HEK293 (cell line): ENCODE results near the gene GPX8.
A peak's percentile ranks its signal among the peaks of the same experiment; 100 is the strongest.

Experiments
- BCL11B ChIP-seq: fragments of 450-650 bp; formaldehyde crosslinking; IDR thresholded peaks from 2 replicates; pipeline ENCODE4 v1.5.1; 2016; ENCODE audit warnings: low read depth, missing biosample characterization, missing genetic modification characterization
- GLI2 ChIP-seq: fragments of 450-650 bp; formaldehyde crosslinking; IDR thresholded peaks from 2 replicates; pipeline ENCODE4; 2017; ENCODE audit warnings: missing biosample characterization, missing genetic modification characterization, low read depth, borderline replicate concordance
- HOXA7 ChIP-seq: sonication (generic); formaldehyde crosslinking; IDR thresholded peaks from 2 replicates; pipeline ENCODE4 v1.8.1; 2022; ENCODE audit warnings: missing genetic modification reagents, borderline replicate concordance
- MYNN ChIP-seq: fragments of 450-650 bp; formaldehyde crosslinking; IDR thresholded peaks from 2 replicates; pipeline ENCODE4 v1.5.1; 2016; ENCODE audit warnings: missing biosample characterization, missing genetic modification characterization, borderline replicate concordance
- PRDM1 ChIP-seq: fragments of 450-650 bp; formaldehyde crosslinking; IDR thresholded peaks from 2 replicates; pipeline ENCODE4; 2016; ENCODE audit warnings: missing biosample characterization, missing genetic modification characterization
- SCRT2 ChIP-seq: fragments of 450-650 bp; formaldehyde crosslinking; IDR thresholded peaks from 2 replicates; pipeline ENCODE4 v1.5.1; 2016; ENCODE audit warnings: missing biosample characterization, missing genetic modification characterization
- SP3 ChIP-seq: fragments of 450-650 bp; formaldehyde crosslinking; IDR thresholded peaks from 2 replicates; pipeline ENCODE4 v1.5.1; 2016; ENCODE audit warnings: missing biosample characterization, missing genetic modification characterization
- SP7 ChIP-seq: fragments of 450-650 bp; formaldehyde crosslinking; IDR thresholded peaks from 2 replicates; pipeline ENCODE4 v1.5.1; 2016; ENCODE audit warnings: missing biosample characterization, missing genetic modification characterization
- ZBTB17 ChIP-seq: fragments of 450-650 bp; formaldehyde crosslinking; IDR thresholded peaks from 2 replicates; pipeline ENCODE4 v1.5.1; 2016; ENCODE audit warnings: missing biosample characterization, missing genetic modification characterization
- ZNF10 ChIP-seq: fragments of 450-650 bp; formaldehyde crosslinking; IDR thresholded peaks from 2 replicates; pipeline ENCODE4 v1.5.1; 2017; ENCODE audit warnings: missing biosample characterization, missing genetic modification characterization
- ZNF157 ChIP-seq: fragments of 450-650 bp; formaldehyde crosslinking; IDR thresholded peaks from 2 replicates; pipeline ENCODE4 v1.5.1; 2016; ENCODE audit warnings: missing biosample characterization, missing genetic modification characterization
- ZNF174 ChIP-seq: fragments of 450-650 bp; formaldehyde crosslinking; IDR thresholded peaks from 2 replicates; pipeline ENCODE4 v1.5.0; 2017; ENCODE audit warnings: missing biosample characterization, mild to moderate bottlenecking, missing genetic modification characterization
- ZNF184 ChIP-seq: fragments of 450-650 bp; IDR thresholded peaks from 2 replicates; pipeline ENCODE4 v1.5.1; 2018; ENCODE audit warnings: missing biosample characterization, mild to moderate bottlenecking, missing genetic modification characterization
- ZNF248 ChIP-seq: fragments of 450-650 bp; formaldehyde crosslinking; IDR thresholded peaks from 2 replicates; pipeline ENCODE4 v1.5.1; 2017; ENCODE audit warnings: missing biosample characterization, missing genetic modification characterization
- ZNF416 ChIP-seq: fragments of 450-650 bp; formaldehyde crosslinking; IDR thresholded peaks from 2 replicates; pipeline ENCODE4 v1.5.1; 2016; ENCODE audit warnings: missing biosample characterization, missing genetic modification characterization
- ZNF48 ChIP-seq: fragments of 450-650 bp; formaldehyde crosslinking; IDR thresholded peaks from 2 replicates; pipeline ENCODE4 v1.5.1; 2016; ENCODE audit warnings: missing biosample characterization, missing genetic modification characterization
- ZNF629 ChIP-seq: fragments of 450-650 bp; formaldehyde crosslinking; IDR thresholded peaks from 2 replicates; pipeline ENCODE4 v1.5.1; 2017; ENCODE audit warnings: missing biosample characterization, missing genetic modification characterization
- ZNF677 ChIP-seq: fragments of 450-650 bp; IDR thresholded peaks from 2 replicates; pipeline ENCODE4 v1.5.0; 2018; ENCODE audit warnings: missing biosample characterization, mild to moderate bottlenecking, missing genetic modification characterization, moderate library complexity
- ZNF785 ChIP-seq: fragments of 450-650 bp; formaldehyde crosslinking; IDR thresholded peaks from 2 replicates; pipeline ENCODE4 v1.5.1; 2016; ENCODE audit warnings: missing biosample characterization, missing genetic modification characterization
- ZNF791 ChIP-seq: fragments of 450-650 bp; formaldehyde crosslinking; IDR thresholded peaks from 2 replicates; pipeline ENCODE4 v1.5.1; 2016; ENCODE audit warnings: missing biosample characterization, missing genetic modification characterization
- TF ChIP-seq, protein P1 (sequence below): fragments of 450-650 bp; formaldehyde crosslinking; IDR thresholded peaks from 2 replicates; pipeline ENCODE4 v1.5.1; 2016; ENCODE audit warnings: missing biosample characterization, missing genetic modification characterization
- TF ChIP-seq, protein P2 (sequence below): sonication (generic); formaldehyde crosslinking; IDR thresholded peaks from 2 replicates; pipeline ENCODE4 v1.8.1; 2022; ENCODE audit warnings: mild to moderate bottlenecking, moderate library complexity, missing genetic modification reagents
- TF ChIP-seq, protein P3 (sequence below): fragments of 450-650 bp; formaldehyde crosslinking; IDR thresholded peaks from 2 replicates; pipeline ENCODE4 v1.5.1; 2016; ENCODE audit warnings: missing biosample characterization, missing genetic modification characterization
- TF ChIP-seq, protein P4 (sequence below): fragments of 450-650 bp; formaldehyde crosslinking; IDR thresholded peaks from 2 replicates; pipeline ENCODE4 v1.5.1; 2016; ENCODE audit warnings: missing biosample characterization, missing genetic modification characterization
- TF ChIP-seq, protein P5 (sequence below): fragments of 450-650 bp; formaldehyde crosslinking; IDR thresholded peaks from 2 replicates; pipeline ENCODE4 v1.5.1; 2016; ENCODE audit warnings: missing biosample characterization, missing genetic modification characterization
- TF ChIP-seq, protein P6 (sequence below): fragments of 450-650 bp; formaldehyde crosslinking; IDR thresholded peaks from 2 replicates; pipeline ENCODE4 v1.5.1; 2016; ENCODE audit warnings: missing biosample characterization, missing genetic modification characterization
- TF ChIP-seq, protein P7 (sequence below): fragments of 450-650 bp; formaldehyde crosslinking; IDR thresholded peaks from 2 replicates; pipeline ENCODE4 v1.5.1; 2016; ENCODE audit warnings: missing biosample characterization, missing genetic modification characterization

The GPX8 gene

DNA sequence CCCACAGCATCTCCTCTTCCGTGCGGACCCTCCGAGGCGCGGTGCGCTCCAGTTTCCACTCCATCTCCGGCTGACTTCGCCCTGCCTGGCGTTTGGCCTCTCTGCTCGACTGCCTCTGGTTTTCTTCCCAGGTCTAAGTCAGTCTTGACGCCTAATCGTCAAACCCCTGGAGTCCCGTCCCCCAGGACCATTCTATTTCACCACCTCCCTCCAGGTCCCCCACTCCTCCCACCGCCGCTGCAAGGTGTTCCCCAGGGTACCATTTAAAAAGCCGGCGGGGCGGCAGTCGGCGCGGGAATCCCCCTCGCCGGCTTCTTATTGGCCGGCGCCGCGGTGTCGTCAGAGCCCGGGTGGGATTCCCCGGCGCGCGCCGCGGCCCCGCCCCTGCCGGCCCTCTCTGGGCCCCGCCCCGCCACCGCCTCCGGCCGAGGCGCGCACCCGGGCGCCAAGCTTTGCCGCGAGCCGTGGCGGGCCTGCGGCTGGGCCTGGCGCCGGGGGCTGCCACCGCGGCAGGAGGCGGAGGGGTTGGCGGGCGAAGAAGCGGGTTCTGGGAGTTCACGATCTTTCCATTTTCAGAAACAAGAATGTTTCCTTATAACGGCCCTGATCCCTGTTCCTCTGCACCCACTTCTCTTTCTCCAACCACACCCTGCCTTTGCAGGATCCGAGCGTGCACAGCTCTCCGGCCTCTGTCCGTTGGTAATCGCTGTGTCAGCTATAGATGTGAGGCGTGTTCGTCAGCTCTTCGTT, 13.1 kb downstream of the GPX8 start, which contains the start of gene CDC20B (continued):
- TF ChIP-seq, protein P1, sequence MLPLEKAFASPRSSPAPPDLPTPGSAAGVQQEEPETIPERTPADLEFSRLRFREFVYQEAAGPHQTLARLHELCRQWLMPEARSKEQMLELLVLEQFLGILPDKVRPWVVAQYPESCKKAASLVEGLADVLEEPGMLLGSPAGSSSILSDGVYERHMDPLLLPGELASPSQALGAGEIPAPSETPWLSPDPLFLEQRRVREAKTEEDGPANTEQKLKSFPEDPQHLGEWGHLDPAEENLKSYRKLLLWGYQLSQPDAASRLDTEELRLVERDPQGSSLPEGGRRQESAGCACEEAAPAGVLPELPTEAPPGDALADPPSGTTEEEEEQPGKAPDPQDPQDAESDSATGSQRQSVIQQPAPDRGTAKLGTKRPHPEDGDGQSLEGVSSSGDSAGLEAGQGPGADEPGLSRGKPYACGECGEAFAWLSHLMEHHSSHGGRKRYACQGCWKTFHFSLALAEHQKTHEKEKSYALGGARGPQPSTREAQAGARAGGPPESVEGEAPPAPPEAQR (tag by site-specific recombination): no peak
- no peak for TF ChIP-seq ZNF248 (tag by site-specific recombination)
- TF ChIP-seq GLI2 (tag by site-specific recombination): no peak
- TF ChIP-seq ZNF10 (tag by site-specific recombination): no peak
- TF ChIP-seq BCL11B (tag by site-specific recombination): no peak
- TF ChIP-seq ZNF629 (tag by site-specific recombination): peak; percentile 74
- TF ChIP-seq, protein P2, sequence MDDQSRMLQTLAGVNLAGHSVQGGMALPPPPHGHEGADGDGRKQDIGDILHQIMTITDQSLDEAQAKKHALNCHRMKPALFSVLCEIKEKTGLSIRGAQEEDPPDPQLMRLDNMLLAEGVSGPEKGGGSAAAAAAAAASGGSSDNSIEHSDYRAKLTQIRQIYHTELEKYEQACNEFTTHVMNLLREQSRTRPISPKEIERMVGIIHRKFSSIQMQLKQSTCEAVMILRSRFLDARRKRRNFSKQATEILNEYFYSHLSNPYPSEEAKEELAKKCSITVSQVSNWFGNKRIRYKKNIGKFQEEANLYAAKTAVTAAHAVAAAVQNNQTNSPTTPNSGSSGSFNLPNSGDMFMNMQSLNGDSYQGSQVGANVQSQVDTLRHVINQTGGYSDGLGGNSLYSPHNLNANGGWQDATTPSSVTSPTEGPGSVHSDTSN (CRISPR knock-in tag): no peak
- TF ChIP-seq ZNF416 (tag by site-specific recombination): no peak
- no peak for TF ChIP-seq ZNF48 (tag by site-specific recombination)
- TF ChIP-seq SP7 (tag by site-specific recombination): no peak; the same call in 1 of the 2 replicates
- TF ChIP-seq SCRT2 (tag by site-specific recombination): no peak
- TF ChIP-seq, protein P3, sequence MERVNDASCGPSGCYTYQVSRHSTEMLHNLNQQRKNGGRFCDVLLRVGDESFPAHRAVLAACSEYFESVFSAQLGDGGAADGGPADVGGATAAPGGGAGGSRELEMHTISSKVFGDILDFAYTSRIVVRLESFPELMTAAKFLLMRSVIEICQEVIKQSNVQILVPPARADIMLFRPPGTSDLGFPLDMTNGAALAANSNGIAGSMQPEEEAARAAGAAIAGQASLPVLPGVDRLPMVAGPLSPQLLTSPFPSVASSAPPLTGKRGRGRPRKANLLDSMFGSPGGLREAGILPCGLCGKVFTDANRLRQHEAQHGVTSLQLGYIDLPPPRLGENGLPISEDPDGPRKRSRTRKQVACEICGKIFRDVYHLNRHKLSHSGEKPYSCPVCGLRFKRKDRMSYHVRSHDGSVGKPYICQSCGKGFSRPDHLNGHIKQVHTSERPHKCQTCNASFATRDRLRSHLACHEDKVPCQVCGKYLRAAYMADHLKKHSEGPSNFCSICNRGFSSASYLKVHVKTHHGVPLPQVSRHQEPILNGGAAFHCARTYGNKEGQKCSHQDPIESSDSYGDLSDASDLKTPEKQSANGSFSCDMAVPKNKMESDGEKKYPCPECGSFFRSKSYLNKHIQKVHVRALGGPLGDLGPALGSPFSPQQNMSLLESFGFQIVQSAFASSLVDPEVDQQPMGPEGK (tag by site-specific recombination): peak; percentile 91
- TF ChIP-seq ZNF785 (tag by site-specific recombination): no peak
- TF ChIP-seq ZNF677: 0 out of 2 replicates have a peak, but pooled peaks have one; percentile 3
- no peak for TF ChIP-seq PRDM1 (tag by site-specific recombination)
- TF ChIP-seq ZNF184 (tag by site-specific recombination): no peak
- no peak for TF ChIP-seq ZNF174 (tag by site-specific recombination)
- TF ChIP-seq ZBTB17 (tag by site-specific recombination): no peak
- TF ChIP-seq, protein P4, sequence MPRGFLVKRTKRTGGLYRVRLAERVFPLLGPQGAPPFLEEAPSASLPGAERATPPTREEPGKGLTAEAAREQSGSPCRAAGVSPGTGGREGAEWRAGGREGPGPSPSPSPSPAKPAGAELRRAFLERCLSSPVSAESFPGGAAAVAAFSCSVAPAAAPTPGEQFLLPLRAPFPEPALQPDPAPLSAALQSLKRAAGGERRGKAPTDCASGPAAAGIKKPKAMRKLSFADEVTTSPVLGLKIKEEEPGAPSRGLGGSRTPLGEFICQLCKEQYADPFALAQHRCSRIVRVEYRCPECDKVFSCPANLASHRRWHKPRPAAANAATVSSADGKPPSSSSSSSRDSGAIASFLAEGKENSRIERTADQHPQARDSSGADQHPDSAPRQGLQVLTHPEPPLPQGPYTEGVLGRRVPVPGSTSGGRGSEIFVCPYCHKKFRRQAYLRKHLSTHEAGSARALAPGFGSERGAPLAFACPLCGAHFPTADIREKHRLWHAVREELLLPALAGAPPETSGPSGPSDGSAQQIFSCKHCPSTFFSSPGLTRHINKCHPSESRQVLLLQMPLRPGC (tag by site-specific recombination): no peak; the same call in 1 of the 2 replicates
- no peak for TF ChIP-seq HOXA7 (CRISPR knock-in tag)
- TF ChIP-seq, protein P5, sequence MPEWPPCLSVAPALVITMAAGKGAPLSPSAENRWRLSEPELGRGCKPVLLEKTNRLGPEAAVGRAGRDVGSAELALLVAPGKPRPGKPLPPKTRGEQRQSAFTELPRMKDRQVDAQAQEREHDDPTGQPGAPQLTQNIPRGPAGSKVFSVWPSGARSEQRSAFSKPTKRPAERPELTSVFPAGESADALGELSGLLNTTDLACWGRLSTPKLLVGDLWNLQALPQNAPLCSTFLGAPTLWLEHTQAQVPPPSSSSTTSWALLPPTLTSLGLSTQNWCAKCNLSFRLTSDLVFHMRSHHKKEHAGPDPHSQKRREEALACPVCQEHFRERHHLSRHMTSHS (tag by site-specific recombination): no peak
- TF ChIP-seq SP3: peak; percentile 66
- TF ChIP-seq, protein P6, sequence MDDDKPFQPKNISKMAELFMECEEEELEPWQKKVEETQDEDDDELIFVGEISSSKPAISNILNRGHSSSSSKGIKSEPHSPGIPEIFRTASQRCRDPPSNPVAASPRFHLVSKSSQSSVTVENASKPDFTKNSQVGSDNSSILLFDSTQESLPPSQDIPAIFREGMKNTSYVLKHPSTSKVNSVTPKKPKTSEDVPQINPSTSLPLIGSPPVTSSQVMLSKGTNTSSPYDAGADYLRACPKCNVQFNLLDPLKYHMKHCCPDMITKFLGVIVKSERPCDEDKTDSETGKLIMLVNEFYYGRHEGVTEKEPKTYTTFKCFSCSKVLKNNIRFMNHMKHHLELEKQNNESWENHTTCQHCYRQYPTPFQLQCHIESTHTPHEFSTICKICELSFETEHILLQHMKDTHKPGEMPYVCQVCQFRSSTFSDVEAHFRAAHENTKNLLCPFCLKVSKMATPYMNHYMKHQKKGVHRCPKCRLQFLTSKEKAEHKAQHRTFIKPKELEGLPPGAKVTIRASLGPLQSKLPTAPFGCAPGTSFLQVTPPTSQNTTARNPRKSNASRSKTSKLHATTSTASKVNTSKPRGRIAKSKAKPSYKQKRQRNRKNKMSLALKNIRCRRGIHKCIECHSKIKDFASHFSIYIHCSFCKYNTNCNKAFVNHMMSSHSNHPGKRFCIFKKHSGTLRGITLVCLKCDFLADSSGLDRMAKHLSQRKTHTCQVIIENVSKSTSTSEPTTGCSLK (tag by site-specific recombination): no peak
- TF ChIP-seq, protein P7, sequence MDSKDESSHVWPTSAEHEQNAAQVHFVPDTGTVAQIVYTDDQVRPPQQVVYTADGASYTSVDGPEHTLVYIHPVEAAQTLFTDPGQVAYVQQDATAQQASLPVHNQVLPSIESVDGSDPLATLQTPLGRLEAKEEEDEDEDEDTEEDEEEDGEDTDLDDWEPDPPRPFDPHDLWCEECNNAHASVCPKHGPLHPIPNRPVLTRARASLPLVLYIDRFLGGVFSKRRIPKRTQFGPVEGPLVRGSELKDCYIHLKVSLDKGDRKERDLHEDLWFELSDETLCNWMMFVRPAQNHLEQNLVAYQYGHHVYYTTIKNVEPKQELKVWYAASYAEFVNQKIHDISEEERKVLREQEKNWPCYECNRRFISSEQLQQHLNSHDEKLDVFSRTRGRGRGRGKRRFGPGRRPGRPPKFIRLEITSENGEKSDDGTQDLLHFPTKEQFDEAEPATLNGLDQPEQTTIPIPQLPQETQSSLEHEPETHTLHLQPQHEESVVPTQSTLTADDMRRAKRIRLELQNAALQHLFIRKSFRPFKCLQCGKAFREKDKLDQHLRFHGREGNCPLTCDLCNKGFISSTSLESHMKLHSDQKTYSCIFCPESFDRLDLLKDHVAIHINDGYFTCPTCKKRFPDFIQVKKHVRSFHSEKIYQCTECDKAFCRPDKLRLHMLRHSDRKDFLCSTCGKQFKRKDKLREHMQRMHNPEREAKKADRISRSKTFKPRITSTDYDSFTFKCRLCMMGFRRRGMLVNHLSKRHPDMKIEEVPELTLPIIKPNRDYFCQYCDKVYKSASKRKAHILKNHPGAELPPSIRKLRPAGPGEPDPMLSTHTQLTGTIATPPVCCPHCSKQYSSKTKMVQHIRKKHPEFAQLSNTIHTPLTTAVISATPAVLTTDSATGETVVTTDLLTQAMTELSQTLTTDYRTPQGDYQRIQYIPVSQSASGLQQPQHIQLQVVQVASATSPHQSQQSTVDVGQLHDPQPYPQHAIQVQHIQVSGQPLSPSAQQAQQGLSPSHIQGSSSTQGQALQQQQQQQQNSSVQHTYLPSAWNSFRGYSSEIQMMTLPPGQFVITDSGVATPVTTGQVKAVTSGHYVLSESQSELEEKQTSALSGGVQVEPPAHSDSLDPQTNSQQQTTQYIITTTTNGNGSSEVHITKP (tag by site-specific recombination): peak; percentile 48; the same call in 1 of the 2 replicates
- TF ChIP-seq MYNN: no peak
- TF ChIP-seq ZNF157 (tag by site-specific recombination): no peak
- TF ChIP-seq ZNF791 (tag by site-specific recombination): no peak
